OCI-LY7 (cell line): ENCODE data around the gene COPS3. TPM values are rescaled to one million over a fixed set of nuclear protein-coding genes. Genes with fewer than 3 reads are reported as not detected.

Experiments
- BruUV-seq: library from RNA; stranded (reverse); fragments of 400-500 nt; replicated peaks from 2 replicates; lab custom pipeline; 2021; lab: Mats Ljungman, UMichigan
- CTCF ChIA-PET: fragments of 300-600 bp; sonication (Branson Sonifier 250); formaldehyde crosslinking; loops from one replicate; lab custom pipeline; 2022; ENCODE audit warnings: antibody characterized with exemption; ENCODE audit not compliant: unreplicated experiment; lab: Charles Lee
- POLR2A ChIA-PET: fragments of 300-600 bp; sonication (Branson Sonifier 250); formaldehyde crosslinking; loops from one replicate; lab custom pipeline; 2022; ENCODE audit warnings: antibody characterized with exemption; lab: Charles Lee
- DNase-seq: peaks from one replicate; pipeline ENCODE4 v3.0.0-alpha.2; 2015; ENCODE audit warnings: low spot score
- H2AFZ ChIP-seq: fragments of 200-600 bp; sonication (generic), shearing (Covaris generic); 2 replicates; pipeline ENCODE4 v1.6.1; 2014; ENCODE audit warnings: mild to moderate bottlenecking, antibody characterized with exemption, low read length, moderate library complexity
- H3K27ac ChIP-seq: fragments of 200-600 bp; sonication (generic); 2 replicates; pipeline ENCODE4 v1.5.1; 2014; ENCODE audit warnings: mixed run types, low read depth, mild to moderate bottlenecking, moderate library complexity, low read length, inconsistent platforms; ENCODE audit not compliant: poor library complexity, severe bottlenecking
- H3K36me3 ChIP-seq: fragments of 200-600 bp; sonication (generic); 2 replicates; pipeline ENCODE4 v1.6.1; 2014; ENCODE audit warnings: mild to moderate bottlenecking, antibody characterized with exemption, low read length, moderate library complexity, mixed read lengths; ENCODE audit not compliant: insufficient read depth
- H3K4me1 ChIP-seq: fragments of 200-600 bp; sonication (generic); 2 replicates; pipeline ENCODE4 v1.5.1; 2014; ENCODE audit warnings: mild to moderate bottlenecking, low read length; ENCODE audit not compliant: insufficient read depth, poor library complexity, severe bottlenecking
- H3K4me2 ChIP-seq: fragments of 200-600 bp; sonication (generic); 2 replicates; pipeline ENCODE4 v1.6.1; 2014; ENCODE audit warnings: mild to moderate bottlenecking, low read length
- H3K4me3 ChIP-seq: fragments of 200-600 bp; sonication (generic); 2 replicates; pipeline ENCODE4 v1.5.1; 2014; ENCODE audit warnings: mild to moderate bottlenecking, low read depth, low read length; ENCODE audit not compliant: poor library complexity, severe bottlenecking
- H3K79me2 ChIP-seq: fragments of 200-600 bp; sonication (generic); 2 replicates; pipeline ENCODE4 v1.6.1; 2016; ENCODE audit warnings: low read depth, mild to moderate bottlenecking, low read length, moderate library complexity, mixed read lengths; ENCODE audit not compliant: insufficient read depth
- H3K9me2 ChIP-seq: fragments of 200-600 bp; sonication (generic); 2 replicates; pipeline ENCODE4 v1.6.1; 2016; ENCODE audit warnings: mild to moderate bottlenecking, low read length, mixed read lengths; ENCODE audit not compliant: insufficient read depth
- H3K9me3 ChIP-seq: fragments of 200-600 bp; sonication (generic); 2 replicates; pipeline ENCODE4 v1.6.1; 2014; ENCODE audit warnings: mild to moderate bottlenecking, mixed run types, low read length, mixed read lengths
- H4K20me1 ChIP-seq: fragments of 200-600 bp; sonication (generic); 2 replicates; pipeline ENCODE4 v1.6.1; 2014; ENCODE audit warnings: mild to moderate bottlenecking, antibody characterized with exemption, low read length, moderate library complexity, mixed read lengths; ENCODE audit not compliant: insufficient read depth
- CTCF ChIP-seq: fragments of 200-600 bp; sonication (generic); conservative IDR thresholded peaks from 2 replicates; pipeline ENCODE4 v1.5.1; 2014; ENCODE audit warnings: mild to moderate bottlenecking, antibody characterized with exemption, low read length, moderate library complexity, mixed read lengths
- EZH2phosphoT487 ChIP-seq: fragments of 200-600 bp; sonication (generic); IDR thresholded peaks from 2 replicates; pipeline ENCODE4 v1.6.1; 2018; ENCODE audit warnings: low read depth, borderline replicate concordance, mild to moderate bottlenecking, mixed run types, antibody characterized with exemption, low read length, moderate library complexity, mixed read lengths
- intact Hi-C: fragments of 100-400 bp; cut with micrococcal nuclease; formaldehyde crosslinking; loops from one replicate; pipeline ENCODE4 v1.10.0; 2022; ENCODE audit not compliant: unreplicated experiment
- total RNA-seq, 2 experiments: library from RNA; depleted of rRNA in 1 of 2; stranded (reverse); fragments of >200 nt in 1 of 2; shearing (Covaris generic) in 1 of 2; gene quantifications; 2 replicates each; pipeline ENCODE4 v1.2.3, GENCODE V29; 2014 to 2022

The COPS3 gene
- total RNA-seq, 2 experiments from 2014 or later = 83.9 to 113 TPM

GRCh38 chr17:17214646-17215436 is 66.2 kb downstream of the COPS3 start:
- ChIA-PET POLR2A (no interaction called here), CTCF (no interaction called here)
- peaks cover 26% of the 10 kb centered on the region; the same call in 1 of the 2 replicates for H3K36me3 ChIP-seq

GRCh38 chr17:17213775-17214174 is 67.3 kb downstream of the COPS3 start:
- Histone ChIP-seq H3K9me2 (no peaks in the 10 kb centered on the region), H3K79me2 (no peaks in the 10 kb centered on the region), H3K4me3 (no peak overlapping the region), H3K36me3 (peaks cover 23% of the 10 kb centered on the region; the same call in 1 of the 2 replicates), H3K4me1 (no peaks in the 10 kb centered on the region), H3K9me3 (no peaks in the 10 kb centered on the region), H4K20me1 (no peaks in the 10 kb centered on the region), H2AFZ (no peak overlapping the region), H3K4me2 (no peak overlapping the region), H3K27ac (no peak overlapping the region)
- ChIA-PET CTCF (no interaction called here), POLR2A (no interaction called here)
- TF ChIP-seq CTCF (no peak), EZH2phosphoT487 (no peak)
- no peak for DNase-seq
- intact Hi-C loops = no loop called here
- no TSS peak for BruUV-seq

More at GRCh38 chr17:17214646-17215436, 66.2 kb downstream of the COPS3 start:
- Histone ChIP-seq H3K4me1 (no peaks in the 10 kb centered on the region), H3K9me2 (no peaks in the 10 kb centered on the region), H3K4me3 (no peak overlapping the region), H3K4me2 (no peak overlapping the region), H3K9me3 (no peaks in the 10 kb centered on the region), H3K79me2 (no peaks in the 10 kb centered on the region), H3K27ac (no peak overlapping the region), H2AFZ (no peak overlapping the region), H4K20me1 (no peaks in the 10 kb centered on the region)
- BruUV-seq = no TSS peak
- DNase-seq = no peak
- TF ChIP-seq CTCF (no peak), EZH2phosphoT487 (no peak)
- intact Hi-C loops = no loop called here

GRCh38 chr17:17207998-17208397 is 73.0 kb downstream of the COPS3 start:
- no peak for DNase-seq
- Histone ChIP-seq H3K36me3 (peaks cover 4% of the 10 kb centered on the region; the same call in 1 of the 2 replicates), H3K79me2 (no peaks in the 10 kb centered on the region), H3K4me3 (no peak overlapping the region), H3K4me2 (no peak overlapping the region), H3K27ac (no peak overlapping the region), H4K20me1 (no peaks in the 10 kb centered on the region), H3K4me1 (no peaks in the 10 kb centered on the region), H3K9me3 (no peaks in the 10 kb centered on the region), H2AFZ (no peak overlapping the region), H3K9me2 (no peaks in the 10 kb centered on the region)
- POLR2A ChIA-PET = no interaction called here
- intact Hi-C loops = no loop called here
- CTCF ChIA-PET = no interaction called here
- no TSS peak for BruUV-seq
- TF ChIP-seq CTCF = no peak
